ENCODE results near the gene INPP5K.
"Not testable (repeated sequence)": the region's sequence is repeated elsewhere in the genome, so short reads cannot be mapped to it uniquely, and the experiment has no call there.

The INPP5K gene

DNA sequence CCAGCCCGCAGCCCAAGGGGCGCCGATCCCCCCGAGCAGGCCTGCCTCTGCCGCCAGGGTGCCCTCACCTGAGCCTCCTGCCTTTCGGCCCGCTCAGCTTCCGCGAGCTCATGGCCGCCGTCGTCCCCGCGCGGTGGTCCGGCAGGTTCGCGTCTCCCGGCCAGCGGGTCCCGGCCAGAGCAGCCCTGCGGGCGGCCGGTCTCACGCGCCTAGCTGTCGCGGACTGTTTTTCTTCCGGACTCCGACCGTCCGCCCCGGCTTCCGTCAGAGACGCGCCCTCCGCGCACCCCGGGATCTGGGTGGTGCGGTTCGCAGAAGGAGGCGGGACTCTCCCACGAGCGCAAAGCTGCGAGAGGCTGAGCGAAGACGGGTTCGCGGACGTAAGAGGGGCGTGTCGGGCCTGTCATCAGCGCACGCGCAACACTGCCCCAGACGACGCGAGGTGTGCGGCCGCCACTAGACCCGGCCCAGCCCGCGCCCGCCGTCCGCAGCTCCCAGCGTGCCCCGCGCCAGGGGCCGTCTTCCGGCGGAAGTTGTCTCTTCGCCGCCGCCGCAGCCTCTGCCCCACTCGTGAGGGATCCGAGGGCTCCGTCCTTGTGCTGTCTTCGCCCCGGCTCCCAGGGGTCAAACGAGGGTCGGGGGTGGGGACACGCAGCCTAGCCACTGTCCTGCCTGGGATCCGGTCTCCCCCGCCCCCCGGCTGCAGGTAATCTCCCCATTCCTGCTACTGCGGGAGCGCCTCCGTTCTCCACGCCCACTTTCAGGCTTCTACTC, at the start of gene INPP5K:
TSS of gene INPP5K (minus strand) at position 225 of the 774 bp plus-strand sequence. CDS start at position 112, 113 bp downstream.
- DNase-seq: peak; percentile 82 to 97

DNA sequence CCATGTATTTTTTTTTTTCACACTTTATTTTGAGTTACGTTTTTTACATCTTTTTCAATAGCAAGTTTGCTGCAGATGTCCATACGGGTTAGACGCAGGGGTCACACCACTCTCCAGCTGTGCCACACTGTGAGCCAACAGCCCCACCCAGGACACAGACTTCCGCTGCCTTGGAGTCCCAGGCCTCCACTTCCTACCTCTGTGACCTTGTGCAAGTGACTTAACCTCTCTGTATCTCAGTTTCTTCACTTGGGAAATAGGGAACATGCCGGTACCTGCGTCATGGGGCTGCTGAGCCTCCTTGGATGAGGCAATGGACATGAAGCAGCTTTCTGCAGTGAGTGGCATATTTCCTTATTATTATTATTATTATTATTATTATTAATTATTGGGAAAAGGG, 49.5 kb upstream of the INPP5K start:
- no peak for DNase-seq

DNA sequence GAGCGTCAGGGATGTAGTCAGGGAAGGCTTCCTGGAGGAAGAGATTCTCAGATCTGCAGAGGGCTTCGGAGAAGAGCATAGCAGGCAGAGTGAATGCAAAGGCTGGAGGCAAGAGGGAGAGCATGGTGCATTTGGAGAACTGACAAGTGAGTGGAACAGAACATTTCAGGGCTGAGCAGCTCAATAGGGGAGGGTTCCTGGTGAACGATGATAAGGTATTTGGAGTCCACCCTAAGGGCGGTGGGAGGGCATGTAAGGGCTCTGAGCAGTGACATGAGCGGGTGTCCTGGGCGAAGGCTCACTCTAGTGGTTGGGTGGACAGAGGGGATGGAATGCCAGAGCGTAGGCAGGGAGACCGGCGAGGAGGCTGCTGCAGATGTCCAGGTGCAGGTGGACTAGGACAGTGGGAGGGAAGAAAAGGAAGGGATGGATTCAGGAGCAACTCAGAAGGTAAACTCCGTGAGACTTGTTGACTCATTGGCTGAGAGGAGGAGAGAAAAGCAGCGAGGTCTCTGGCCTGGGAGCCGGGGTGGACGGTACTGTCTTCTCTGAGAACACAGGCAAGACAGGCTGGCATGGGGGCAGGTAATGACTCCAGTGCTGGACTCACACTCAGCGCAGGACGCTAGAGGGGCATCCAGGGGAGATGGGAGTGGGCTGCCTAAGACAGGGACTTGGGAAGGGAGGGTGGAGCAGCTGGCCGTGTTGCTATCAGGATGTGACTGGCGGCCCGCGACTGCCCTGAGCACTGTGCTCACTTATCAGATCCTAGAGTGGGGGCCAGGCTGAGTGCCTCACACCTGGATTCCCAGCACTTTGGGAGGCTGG, 47.6 kb upstream of the INPP5K start:
- DNase-seq: peak in 1 of 2 experiments; percentile 21

DNA sequence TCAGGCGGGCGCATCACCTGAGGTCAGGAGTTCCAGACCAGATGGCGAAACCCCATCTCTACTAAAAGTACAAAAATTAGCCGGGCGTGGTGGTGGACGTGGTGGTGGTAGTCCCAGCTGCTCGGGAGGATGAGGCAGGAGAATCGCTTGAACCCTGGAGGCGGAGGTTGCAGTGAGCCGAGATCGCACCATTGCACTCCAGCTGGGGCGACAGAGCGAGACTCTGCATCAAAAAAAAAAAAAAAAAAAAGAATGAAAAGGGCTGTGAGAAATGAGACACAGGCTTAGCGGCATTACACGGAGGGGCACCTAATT, 47.0 kb upstream of the INPP5K start:
- DNase-seq: not testable (repeated sequence)

DNA sequence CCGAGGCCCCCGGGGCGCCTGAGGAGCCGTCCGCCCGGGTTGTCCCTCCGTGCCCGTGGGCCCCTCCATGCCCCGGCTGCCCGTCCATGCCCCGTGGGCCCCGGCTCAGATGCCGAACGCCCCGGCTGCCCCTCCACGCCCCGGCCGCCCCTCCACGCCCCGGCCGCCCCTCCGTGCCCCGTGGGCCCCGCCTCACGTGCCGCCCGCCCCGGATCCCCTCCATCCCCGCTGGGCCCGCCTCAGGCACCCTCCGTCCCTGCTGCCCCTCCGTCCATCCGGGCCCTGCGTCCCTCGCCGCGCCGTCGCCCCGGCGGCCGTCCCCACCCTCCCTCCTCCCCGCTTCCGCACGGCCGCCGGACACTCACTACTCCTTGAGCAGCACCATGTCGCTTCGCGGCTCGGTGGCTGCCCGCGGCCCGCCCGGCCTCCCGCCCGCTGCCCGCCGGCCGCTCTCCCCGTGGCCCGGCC, 45.8 kb upstream of the INPP5K start:
- no peak for DNase-seq

DNA sequence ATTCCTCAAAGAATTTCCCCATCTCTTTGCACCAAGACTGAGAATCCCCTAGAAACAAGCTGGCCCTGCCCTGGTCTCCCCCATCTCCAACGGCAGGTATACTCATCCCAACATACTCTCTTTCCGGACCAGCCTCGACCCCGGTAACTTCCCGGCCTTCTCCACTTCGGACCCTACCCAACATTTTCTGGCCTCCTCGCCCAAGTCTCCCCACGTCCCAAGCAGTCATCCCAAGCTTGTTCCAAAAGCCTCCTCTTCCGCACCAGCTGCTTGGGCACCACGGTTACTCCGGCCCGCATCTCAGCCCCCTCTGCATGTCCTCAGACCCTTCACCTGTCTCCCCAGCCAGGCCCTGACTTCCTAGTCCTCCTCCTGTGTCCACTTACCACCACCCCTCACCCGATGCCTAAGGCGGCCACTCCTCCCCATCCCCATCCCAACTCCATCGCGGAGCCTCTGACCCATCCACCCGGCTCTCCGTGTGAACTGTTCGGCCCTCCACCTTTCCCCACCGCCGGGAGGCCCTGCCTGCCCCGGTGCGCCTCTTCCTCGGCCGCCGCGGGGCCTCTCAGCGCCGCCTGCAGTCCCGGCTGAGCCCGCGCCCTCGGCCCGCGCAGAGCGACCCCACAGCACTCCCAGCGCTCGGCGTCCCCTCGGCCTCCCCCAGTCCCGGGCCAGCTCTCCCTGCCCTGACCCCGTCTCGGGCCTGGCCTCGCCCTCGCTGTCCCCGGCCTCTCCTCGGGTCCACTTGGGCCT, 45.2 kb upstream of the INPP5K start:
- peak in 1 of 2 experiments; percentile 32 for DNase-seq

DNA sequence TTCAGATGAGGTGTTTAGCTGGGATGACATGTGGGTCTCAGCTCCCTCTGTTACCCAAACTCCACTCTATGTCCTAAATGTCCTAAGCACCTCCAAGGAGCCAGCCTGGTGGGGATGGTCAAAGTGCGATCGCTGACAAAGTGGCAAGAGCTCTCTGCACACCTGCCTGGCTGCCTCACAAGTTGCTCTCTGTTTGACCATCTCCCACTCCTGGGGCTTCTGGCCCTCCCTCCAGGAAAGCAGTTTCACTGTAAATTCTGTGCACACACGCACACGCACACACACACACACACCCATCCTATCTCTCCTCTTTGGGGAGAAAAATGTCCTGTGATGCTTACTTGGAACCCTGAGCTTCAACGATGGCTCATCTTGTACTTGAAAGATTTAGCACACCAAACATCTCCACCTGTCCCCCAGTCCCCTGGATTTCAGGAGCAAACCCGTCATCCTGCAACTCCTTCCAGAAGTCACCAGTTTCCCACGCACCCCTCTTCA, 44.5 kb upstream of the INPP5K start:
- no peak for DNase-seq

DNA sequence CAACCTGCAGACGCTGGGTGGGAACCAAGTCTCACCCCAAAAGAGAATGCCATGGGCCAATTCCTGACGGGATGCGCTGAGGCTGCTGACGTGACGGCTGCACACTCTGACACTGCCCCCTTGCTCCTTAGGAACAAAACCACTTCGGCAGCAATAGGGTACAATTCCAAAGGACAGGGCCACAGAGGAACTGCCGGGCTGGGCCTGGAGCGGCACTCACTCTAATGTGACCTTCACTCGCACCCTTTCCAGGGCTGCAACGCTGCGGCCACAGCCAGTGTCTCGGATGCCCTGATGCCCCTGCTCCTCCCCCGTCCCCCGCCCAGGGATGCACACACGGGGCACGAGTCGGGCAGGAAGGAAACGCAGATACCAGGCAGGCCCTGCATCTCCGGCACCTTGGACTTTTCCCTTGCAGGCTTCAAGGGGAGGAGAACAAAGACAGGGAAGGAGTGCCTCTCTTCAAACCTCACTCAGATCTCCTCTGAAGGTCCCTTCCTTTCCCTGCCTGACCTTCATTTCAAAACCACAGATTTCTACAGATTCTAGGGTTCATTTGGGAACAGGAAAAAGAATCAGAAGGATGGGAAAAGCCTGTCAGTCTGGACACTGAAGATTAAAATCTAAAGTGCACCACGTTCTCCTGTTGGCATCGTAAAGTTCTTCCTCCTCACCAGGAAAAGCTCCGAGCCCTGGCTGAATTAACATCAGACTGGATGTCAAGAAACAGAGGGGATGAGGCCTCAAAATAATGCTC, 43.9 kb upstream of the INPP5K start:
- DNase-seq: no peak

DNA sequence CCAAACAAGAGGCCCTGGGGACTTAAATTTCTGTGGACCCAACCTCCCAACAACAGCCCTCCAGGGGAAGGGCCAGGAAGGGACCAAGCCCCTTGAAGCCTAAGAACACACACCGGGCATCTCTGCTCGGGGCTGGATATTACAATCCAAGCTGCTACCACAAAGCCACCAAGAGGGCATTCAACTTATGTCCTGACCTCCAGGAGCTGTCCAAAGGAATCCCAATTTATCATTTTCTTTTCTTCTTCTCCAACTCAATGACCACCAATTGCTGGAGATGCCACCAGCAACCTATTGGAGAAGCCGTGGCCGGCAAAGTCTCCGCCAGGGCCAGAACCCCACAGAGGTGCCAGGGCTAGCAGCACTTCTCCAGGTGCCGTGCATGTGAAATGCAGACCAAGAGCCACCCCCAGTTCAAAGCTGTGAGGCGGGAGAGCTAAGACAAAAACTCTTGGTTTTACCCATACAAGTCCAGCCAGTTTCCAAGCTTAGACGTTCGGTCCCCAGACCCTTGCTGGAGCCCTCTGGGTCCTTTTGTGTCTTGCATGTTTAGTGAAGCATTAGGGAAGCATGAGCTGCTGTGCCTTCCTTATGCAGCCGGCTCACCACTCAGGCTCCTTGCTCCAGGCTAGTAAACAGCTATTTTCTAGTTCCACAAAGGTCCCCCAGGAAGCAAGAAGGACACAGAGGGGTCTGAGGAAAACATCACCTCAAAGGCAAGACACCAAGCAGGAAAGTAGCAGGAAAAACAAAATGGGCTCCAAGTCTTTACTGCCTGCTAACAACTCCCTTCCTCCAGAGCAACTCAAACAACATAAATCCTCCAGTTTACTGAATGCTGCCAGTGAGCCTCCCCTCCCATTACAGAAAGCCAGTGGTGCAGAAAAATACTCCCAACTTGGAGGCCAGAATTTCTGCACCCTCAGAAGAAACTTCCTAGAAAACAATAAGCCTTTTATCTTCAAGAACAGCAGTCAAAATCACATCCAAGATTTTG, 42.9 kb upstream of the INPP5K start:
- DNase-seq: no peak

DNA sequence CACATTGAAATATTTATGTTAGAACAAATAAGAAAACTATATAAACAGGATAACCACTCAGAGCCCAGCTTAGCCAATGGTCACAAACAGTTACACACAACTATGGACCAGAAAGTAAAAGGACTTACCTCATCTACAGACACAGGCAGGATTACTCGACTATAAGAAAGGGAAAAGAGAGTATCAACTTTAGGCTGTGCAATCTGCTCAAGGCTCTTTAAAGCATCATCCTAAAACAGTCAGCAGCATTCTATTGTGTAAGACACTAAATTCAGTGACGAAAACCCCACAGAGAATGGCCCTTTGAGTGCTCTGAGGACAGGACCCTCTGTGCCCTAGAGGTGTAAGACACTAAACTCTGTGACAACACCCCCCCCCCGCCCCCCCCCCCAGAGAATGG, 42.0 kb upstream of the INPP5K start:
- no peak for DNase-seq

DNA sequence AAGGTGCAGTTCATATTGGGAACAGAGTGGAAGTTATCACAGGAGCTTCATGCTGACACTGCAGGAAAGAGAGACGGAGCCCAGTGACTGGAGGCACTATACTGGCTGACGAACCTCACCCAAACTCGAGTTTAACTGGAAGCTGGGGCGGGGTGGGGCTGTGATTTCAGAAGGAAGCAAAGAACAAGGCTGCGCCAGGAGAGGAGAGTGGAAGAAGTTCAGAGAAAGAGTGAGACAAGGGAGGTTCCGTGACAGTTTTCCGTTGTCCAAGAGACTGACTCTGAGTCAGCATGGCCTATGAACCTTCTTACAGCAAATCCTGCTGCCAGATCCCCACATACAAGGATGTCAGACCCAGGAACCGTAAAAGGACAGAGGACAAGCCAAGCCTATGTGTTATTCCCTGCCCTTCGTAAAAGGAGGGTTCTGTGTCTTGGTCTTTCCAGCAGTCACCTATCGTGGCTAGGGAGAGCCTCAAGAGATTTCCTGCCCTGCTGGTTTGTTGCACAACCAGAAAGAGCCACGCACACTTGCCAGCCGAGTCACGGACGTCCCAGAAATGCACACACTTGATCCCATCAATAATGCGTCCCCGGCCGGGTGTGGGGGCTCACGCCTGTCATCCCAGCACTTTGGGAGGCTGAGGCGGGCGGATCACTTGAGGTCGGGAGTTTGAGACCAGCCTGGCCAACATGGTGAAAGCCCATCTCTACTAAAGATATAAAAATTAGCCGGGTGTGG, 41.1 kb upstream of the INPP5K start:
- DNase-seq: no peak

DNA sequence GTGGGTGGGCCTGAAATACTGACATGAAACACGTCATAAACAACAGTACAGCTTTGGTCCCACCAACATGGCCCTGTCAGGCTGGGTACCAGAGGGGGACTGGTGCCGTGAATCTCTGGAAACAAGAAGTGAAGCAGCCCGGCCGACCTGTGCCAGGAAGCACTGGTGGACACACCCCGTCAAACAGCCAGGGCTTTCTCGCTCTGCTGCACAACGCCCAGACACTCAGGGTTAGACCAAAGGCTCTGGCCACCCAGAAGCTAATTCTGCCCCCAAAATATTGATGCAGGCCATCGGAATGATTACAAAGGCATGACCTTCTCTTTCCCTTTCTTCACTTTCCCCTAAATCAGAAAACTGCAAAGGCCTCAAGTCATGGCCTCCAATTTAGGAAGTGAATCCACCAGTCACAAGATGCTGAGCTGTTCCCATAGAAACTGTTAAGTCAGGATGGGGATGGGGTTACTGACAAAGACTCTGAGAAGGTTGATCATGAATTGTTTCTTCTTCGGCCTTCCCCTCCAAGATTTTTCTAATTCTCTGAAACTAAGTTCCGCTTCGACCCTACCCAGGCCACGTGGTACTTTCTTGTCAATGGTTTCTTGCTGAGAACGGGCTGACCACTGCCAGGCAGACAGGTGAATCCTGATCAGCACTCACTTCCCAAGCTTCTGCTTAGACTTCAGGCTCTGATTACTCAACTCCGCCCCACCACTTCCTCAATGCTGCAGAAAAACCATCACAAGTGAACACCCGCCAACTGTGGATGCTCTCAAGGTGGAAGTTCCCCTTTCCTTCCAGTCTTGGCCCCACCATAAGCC, 39.4 kb upstream of the INPP5K start:
- DNase-seq: no peak

DNA sequence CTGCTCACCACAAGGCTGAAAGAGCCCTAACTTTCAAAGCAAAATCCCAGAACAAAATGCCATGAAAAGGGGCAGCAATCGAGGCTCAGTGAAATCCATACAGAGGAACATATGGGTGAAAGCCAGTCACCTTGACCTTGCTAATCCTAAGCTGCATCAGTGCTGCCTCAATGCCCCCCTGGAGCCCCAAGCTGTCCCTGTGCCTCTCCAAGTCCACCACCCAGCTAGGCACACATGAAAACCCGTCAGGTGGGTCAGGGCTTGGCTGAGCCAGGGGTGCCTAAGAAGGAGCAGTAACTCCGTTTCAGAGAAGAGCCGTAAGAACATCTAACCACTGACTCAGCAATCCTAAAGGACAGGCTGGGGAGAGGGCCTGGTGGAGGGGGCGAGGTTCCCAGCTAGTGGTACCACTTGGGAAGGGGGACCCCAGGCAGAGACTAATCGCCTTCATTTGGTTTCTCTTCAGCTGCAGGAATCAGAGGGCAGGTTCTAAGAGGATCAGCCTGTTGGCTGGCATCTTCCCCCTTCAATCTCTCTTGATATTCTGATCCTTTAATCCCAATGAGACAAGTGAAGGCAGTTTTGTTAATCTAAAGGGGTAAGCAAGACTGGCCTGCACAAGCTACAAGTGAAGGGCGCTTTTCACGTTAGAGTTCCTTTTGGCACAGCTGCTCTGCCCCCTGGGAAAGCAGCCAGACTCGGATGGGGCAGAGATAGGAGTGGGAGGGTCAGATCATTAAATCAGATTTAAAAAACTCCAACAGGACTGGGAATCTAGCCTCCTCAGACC, 38.5 kb upstream of the INPP5K start:
- DNase-seq: no peak

DNA sequence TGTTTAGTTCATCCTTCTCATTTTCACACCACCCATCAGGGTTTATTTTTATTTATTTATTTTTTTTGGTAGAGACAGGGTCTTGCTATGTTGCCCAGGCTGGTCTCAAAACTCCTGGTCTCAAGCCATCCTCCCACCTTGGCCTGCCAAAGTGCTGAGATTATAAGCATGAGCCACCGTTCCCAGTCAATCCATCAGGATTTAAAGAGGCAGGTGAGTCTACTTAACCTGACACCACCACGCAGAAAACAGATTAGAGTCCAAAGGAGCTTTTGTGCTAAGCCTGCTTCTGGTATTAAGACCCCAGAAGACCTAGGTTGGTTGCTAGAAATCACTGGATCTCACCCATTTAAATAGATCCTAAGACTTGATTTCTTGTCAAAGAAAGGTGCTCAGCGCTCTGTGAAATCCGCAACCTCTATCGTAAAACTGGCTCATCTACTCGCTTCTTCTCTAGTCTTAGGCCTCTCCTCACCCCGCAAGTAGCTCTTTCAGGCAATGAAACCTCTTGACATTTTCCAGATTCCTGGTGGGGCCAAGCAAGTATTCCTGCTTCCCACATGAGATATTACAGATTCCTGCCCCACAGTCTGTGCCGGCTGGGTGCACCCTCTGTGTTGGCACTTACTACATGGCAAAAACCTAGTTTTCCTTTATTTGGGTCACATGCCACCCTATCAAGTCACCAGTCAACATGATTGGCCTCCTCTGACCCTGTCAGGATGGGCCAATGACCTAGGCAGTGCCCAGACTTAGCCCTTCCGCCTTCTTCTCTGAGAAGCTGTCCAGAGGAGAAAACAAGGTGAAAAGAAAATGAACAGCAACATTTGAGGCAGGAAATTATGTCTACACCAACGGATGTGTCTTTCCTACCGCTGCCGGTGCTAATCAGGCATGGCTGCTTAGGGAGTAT, 37.2 kb upstream of the INPP5K start:
- no peak for DNase-seq

DNA sequence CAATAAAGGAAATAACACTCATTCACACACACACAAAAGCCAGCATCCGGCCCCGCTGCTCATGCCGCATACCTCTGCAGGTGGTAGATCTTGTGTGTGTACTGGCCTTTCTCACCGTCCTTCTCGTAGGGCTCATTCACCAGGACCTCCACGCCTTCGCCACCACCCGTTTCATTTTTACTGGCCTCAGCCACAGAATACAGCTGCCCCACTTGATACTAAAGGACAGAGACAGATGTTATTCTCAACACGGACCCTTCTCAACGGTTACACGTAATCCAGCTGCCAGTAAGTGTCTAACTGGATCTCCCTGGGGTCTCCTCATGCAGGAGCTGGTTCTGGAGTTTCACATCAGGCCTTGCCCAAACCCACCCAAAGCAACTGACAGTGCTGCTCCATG, 36.5 kb upstream of the INPP5K start:
- DNase-seq: no peak

DNA sequence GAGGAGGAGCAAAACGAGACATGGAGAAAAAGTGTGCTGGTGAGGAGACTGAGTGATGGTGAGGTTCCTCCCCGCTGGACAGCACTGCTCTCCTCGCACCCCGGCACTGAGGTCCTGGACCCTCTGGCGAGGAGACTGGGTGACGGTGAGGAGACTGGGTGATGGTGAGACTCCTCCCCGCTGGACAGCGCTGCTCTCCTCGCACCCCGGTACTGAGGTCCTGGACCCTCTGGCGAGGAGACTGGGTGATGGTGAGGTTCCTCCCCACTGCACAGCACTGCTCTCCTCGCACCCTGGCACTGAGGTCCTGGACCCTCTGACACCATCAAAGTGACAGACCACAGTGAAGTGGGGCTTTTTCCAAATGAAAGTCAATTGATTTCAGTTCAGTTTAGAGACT, 35.3 kb upstream of the INPP5K start:
- no peak for DNase-seq

DNA sequence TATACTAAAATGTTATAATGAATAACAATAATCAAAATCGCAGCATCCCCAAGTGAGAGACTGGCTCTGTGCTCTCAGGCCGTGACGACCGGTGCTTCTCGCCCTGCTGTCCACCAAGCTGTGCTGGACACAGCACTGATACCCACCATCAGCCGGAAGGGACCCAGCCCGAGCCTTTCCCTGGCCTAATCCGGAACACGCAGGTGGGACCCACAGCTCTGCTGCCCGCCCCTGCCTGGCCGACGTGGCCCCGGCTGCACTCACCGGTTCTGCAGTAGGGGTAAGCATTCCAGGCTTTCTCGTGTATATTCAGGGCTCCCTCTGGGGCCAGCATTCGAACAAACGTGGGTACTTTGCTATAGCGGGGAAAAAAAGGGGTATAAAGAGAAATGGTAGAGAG, 31.6 kb upstream of the INPP5K start:
- no peak for DNase-seq

Measured in NCI-H526 (cell line).